NCI-H1092 (cell line): ENCODE measurements around the gene KCNA5.
A peak's percentile ranks its signal among the peaks of the same experiment; 100 is the strongest.

Source experiments
- DNase-seq: peaks from one replicate; lab custom pipeline; 2025; lab: John Stamatoyannopoulos, UW

Gene KCNA5

GRCh38 chr12:5064913-5065490 lies 21.3 kb downstream of the KCNA5 start:
- no peak for DNase-seq

- DNase-seq: no peak
Observed at GRCh38 chr12:5066251-5066650, 22.6 kb downstream of the KCNA5 start.

GRCh38 chr12:5068126-5068525 lies 24.4 kb downstream of the KCNA5 start:
- no peak for DNase-seq

- DNase-seq: no peak
Observed at GRCh38 chr12:5068619-5069018, 24.9 kb downstream of the KCNA5 start.

GRCh38 chr12:5070090-5070489 lies 26.4 kb downstream of the KCNA5 start:
- no peak for DNase-seq

GRCh38 chr12:5071496-5071895 lies 27.8 kb downstream of the KCNA5 start:
- no peak for DNase-seq

GRCh38 chr12:5072311-5072710 lies 28.6 kb downstream of the KCNA5 start:
- DNase-seq: no peak

- DNase-seq: no peak
Observed at GRCh38 chr12:5073054-5073453, 29.4 kb downstream of the KCNA5 start.

- no peak for DNase-seq
Observed at GRCh38 chr12:5073853-5074252, 30.2 kb downstream of the KCNA5 start.

- no peak for DNase-seq
Observed at GRCh38 chr12:5076761-5077160, 33.1 kb downstream of the KCNA5 start.

GRCh38 chr12:5078423-5078822 lies 34.7 kb downstream of the KCNA5 start:
- peak; percentile 44 for DNase-seq

GRCh38 chr12:5081016-5081415 lies 37.3 kb downstream of the KCNA5 start:
- DNase-seq: no peak

- DNase-seq: peak; percentile 60
Observed at GRCh38 chr12:5083955-5084849, 40.5 kb downstream of the KCNA5 start.

GRCh38 chr12:5085896-5086295 lies 42.2 kb downstream of the KCNA5 start:
- no peak for DNase-seq

GRCh38 chr12:5087831-5088554 lies 44.3 kb downstream of the KCNA5 start:
- DNase-seq: no peak

- DNase-seq: no peak
Observed at GRCh38 chr12:5088586-5089264, 45.0 kb downstream of the KCNA5 start.

GRCh38 chr12:5094551-5094950 lies 50.9 kb downstream of the KCNA5 start:
- no peak for DNase-seq

- no peak for DNase-seq
Observed at GRCh38 chr12:5094986-5095385, 51.3 kb downstream of the KCNA5 start.
